ENCODE data around the gene REG4. TPM values are rescaled to one million over a fixed set of nuclear protein-coding genes. Genes with fewer than 3 reads are reported as not detected.
"Not testable (repeated sequence)": the region's sequence is repeated elsewhere in the genome, so short reads cannot be mapped to it uniquely, and the experiment has no call there.

Gene REG4
- total and polyA plus RNA-seq, 2 of the 4 experiments (the other 2 are of a cell fraction) = not detected

DNA sequence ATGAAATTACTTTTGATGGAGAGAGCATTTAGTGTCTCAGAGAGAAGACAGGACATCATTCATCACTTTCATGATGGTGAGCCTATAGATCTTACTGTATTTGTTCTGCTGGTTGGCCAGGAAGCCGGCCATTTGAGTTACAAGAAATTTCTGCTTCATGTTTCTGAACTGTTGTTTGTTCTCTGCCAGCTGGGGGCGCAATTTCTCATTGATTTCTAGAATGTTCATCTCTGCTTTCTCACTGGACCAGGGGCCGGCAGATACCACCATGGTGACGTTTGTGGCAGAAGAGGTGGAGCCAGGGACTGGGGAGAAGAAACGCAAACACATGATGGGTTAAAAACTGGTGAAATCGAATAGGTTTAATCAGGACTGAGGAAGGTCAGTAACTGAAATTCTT is 32.9 kb upstream of the REG4 start:
- H3K9me3 ChIP-seq (ENCODE audit: control insufficient read depth, insufficient read depth, low read length); H3K9ac ChIP-seq (ENCODE audit: low read depth, low read length); H3K23ac ChIP-seq (ENCODE audit: low read depth, low read length); H4K8ac ChIP-seq (ENCODE audit: low read depth in 2 of 2, low read length in 2 of 2); intact Hi-C loops (cut with micrococcal nuclease); H2BK120ac ChIP-seq (ENCODE audit: low read depth, low read length); H2AK9ac ChIP-seq (replicated peaks; ENCODE audit: low read depth, low read length, poor library complexity); H3K56ac ChIP-seq (ENCODE audit: extremely low read depth, insufficient read depth, low read length); H2BK5ac ChIP-seq (ENCODE audit: low read depth, low read length, poor library complexity, severe bottlenecking); H3K79me1 ChIP-seq (ENCODE audit: low read depth in 1 of 2, low read length in 2 of 2); dilution Hi-C loops (cut with HindIII; ENCODE audit: low sequenced_read_pairs, unreplicated experiment); H2AK5ac ChIP-seq (ENCODE audit: low read depth, low read length); H3K9me1 ChIP-seq (ENCODE audit: insufficient read depth, low read length); H3K14ac ChIP-seq (replicated peaks; ENCODE audit: low read depth, low read length); H2BK15ac ChIP-seq (ENCODE audit: low read depth, low read length); POLR2A ChIA-PET (ENCODE audit: unreplicated experiment); H4K91ac ChIP-seq (ENCODE audit: insufficient read depth, low read depth, low read length); H3K27ac ChIP-seq (ENCODE audit: insufficient read depth, low read length); H3K18ac ChIP-seq (ENCODE audit: low read depth, low read length); BruUV-seq (replicated peaks); H4K5ac ChIP-seq (ENCODE audit: low read depth, low read length); H2BK20ac ChIP-seq (ENCODE audit: low read depth, low read length); H3K4me1 ChIP-seq (ENCODE audit: control insufficient read depth, insufficient read depth, low read length); H3K36me3 ChIP-seq (ENCODE audit: control insufficient read depth, insufficient read depth, low read length); in situ Hi-C loops (cut with MboI; ENCODE audit: low sequenced_read_pairs); H3K4me3 ChIP-seq (ENCODE audit: insufficient read depth, low read depth, low read length); H3K27me3 ChIP-seq (ENCODE audit: control insufficient read depth, insufficient read depth, low read length); ATAC-seq (ENCODE audit: low read depth); H4K20me1 ChIP-seq (ENCODE audit: insufficient read depth, low read length); H3K4ac ChIP-seq (ENCODE audit: low read depth, low read length); H2AFZ ChIP-seq (replicated peaks; ENCODE audit: low read length, poor library complexity); H3K4me2 ChIP-seq (ENCODE audit: low read depth, low read length): not testable (repeated sequence)
- peak; percentile 7 for DNase-seq
- no CpG with 5 or more reads among the region's 6 CpGs for WGBS, 2 experiments (ENCODE audit: extremely low coverage in 2 of 2, insufficient read length in 1 of 2)
- CTCF ChIA-PET = interaction anchor here (1.3 kb wide), 1 partner anchor 16 kb away, joined by 3 read pairs; no protein-coding TSS in a partner anchor
- TF ChIP-seq CTCF (conservative IDR thresholded peaks at IDR 0.05; ENCODE audit: low read depth, low read length) = peak; percentile 42
